ENCODE results near the gene BNC1.
"Not testable (repeated sequence)": the region's sequence is repeated elsewhere in the genome, so short reads cannot be mapped to it uniquely, and the experiment has no call there.

- TF ChIP-seq, protein P1, sequence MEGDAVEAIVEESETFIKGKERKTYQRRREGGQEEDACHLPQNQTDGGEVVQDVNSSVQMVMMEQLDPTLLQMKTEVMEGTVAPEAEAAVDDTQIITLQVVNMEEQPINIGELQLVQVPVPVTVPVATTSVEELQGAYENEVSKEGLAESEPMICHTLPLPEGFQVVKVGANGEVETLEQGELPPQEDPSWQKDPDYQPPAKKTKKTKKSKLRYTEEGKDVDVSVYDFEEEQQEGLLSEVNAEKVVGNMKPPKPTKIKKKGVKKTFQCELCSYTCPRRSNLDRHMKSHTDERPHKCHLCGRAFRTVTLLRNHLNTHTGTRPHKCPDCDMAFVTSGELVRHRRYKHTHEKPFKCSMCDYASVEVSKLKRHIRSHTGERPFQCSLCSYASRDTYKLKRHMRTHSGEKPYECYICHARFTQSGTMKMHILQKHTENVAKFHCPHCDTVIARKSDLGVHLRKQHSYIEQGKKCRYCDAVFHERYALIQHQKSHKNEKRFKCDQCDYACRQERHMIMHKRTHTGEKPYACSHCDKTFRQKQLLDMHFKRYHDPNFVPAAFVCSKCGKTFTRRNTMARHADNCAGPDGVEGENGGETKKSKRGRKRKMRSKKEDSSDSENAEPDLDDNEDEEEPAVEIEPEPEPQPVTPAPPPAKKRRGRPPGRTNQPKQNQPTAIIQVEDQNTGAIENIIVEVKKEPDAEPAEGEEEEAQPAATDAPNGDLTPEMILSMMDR (IDR thresholded peaks at IDR 0.05; ENCODE audit: poor library complexity), result not testable (repeated sequence)
- not testable (repeated sequence) for TF ChIP-seq EZH2phosphoT487 (IDR thresholded peaks at IDR 0.05; ENCODE audit: low read depth, severe bottlenecking, unreplicated experiment)
Observed at GRCh38 chr15:83221781-83222180, 62.7 kb downstream of the BNC1 start.

All from hepatocyte (in vitro differentiated cells).